ENCODE measurements around the gene TMEM150A. TPM values are rescaled to one million over a fixed set of nuclear protein-coding genes. Genes with fewer than 3 reads are reported as not detected.

Gene TMEM150A
- total and polyA plus RNA-seq, 2 of the 13 experiments (the other 11 are each of a cell fraction or from before 2014, with no cell fraction given), result 30.1 to 70.4 TPM

DNA sequence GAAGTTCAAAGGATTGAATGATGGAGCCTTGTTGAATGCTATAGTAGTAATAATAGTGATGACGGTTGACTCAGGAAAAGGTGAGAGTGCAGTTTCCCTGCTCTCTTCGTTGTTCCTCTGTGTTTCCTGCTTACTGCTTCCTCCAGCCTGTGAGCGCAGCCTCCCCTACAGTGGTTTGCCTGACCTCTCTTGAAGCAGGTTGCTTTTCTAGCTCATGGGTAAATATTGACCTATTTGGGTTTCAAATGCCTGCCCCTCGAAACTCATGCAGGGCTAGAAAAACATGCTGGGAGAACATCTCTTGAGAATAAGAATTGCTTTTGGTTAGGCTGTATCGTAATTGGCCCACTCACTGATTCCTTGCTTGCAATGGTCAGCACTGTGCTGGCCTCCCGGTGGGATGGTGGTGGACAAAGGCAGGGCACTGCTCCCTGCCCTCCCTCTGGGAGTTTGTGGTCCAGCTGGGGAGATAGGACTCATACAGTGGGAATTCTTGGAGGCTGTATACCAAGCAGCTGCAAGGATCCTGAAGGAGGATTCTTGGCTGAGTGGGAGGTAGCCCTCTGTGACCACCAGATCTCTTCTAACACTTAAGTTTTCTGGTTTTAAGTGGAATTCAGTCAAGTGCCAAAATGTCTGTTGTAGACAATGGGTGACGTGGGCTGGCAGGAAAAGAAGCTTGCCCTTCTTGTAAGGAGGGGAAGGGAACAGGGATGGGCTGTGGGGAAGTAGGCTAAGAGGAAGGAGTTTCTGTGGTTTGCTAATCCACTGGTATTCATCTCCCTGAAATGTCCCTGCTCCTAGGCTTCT is 12.3 kb downstream of the TMEM150A start (continued):
- TF ChIP-seq, protein P1, sequence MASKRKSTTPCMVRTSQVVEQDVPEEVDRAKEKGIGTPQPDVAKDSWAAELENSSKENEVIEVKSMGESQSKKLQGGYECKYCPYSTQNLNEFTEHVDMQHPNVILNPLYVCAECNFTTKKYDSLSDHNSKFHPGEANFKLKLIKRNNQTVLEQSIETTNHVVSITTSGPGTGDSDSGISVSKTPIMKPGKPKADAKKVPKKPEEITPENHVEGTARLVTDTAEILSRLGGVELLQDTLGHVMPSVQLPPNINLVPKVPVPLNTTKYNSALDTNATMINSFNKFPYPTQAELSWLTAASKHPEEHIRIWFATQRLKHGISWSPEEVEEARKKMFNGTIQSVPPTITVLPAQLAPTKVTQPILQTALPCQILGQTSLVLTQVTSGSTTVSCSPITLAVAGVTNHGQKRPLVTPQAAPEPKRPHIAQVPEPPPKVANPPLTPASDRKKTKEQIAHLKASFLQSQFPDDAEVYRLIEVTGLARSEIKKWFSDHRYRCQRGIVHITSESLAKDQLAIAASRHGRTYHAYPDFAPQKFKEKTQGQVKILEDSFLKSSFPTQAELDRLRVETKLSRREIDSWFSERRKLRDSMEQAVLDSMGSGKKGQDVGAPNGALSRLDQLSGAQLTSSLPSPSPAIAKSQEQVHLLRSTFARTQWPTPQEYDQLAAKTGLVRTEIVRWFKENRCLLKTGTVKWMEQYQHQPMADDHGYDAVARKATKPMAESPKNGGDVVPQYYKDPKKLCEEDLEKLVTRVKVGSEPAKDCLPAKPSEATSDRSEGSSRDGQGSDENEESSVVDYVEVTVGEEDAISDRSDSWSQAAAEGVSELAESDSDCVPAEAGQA (IDR thresholded peaks at IDR 0.05; ENCODE audit: low read depth), result 0 out of 2 replicates have a peak, but pooled peaks have one; percentile 11
- TF ChIP-seq, protein P1 (CRISPR knock-in tag; IDR thresholded peaks at IDR 0.05; ENCODE audit: borderline replicate concordance), result no peak
- TF ChIP-seq HDAC2 (CRISPR knock-in tag; IDR thresholded peaks at IDR 0.05) (peak; percentile 84), SRSF4 (IDR thresholded peaks at IDR 0.05; ENCODE audit: low read depth, low read length, poor library complexity, severe bottlenecking) (no peak), CBX1 (IDR thresholded peaks at IDR 0.05; ENCODE audit: low read depth) (no peak)
- TF ChIP-seq, protein P2, sequence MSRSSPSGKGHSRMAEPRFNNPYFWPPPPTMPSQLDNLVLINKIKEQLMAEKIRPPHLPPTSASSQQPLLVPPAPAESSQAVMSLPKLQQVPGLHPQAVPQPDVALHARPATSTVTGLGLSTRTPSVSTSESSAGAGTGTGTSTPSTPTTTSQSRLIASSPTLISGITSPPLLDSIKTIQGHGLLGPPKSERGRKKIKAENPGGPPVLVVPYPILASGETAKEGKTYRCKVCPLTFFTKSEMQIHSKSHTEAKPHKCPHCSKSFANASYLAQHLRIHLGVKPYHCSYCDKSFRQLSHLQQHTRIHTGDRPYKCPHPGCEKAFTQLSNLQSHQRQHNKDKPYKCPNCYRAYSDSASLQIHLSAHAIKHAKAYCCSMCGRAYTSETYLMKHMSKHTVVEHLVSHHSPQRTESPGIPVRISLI (CRISPR knock-in tag; IDR thresholded peaks at IDR 0.05; ENCODE audit: borderline replicate concordance), result no peak
- TF ChIP-seq, protein P3, sequence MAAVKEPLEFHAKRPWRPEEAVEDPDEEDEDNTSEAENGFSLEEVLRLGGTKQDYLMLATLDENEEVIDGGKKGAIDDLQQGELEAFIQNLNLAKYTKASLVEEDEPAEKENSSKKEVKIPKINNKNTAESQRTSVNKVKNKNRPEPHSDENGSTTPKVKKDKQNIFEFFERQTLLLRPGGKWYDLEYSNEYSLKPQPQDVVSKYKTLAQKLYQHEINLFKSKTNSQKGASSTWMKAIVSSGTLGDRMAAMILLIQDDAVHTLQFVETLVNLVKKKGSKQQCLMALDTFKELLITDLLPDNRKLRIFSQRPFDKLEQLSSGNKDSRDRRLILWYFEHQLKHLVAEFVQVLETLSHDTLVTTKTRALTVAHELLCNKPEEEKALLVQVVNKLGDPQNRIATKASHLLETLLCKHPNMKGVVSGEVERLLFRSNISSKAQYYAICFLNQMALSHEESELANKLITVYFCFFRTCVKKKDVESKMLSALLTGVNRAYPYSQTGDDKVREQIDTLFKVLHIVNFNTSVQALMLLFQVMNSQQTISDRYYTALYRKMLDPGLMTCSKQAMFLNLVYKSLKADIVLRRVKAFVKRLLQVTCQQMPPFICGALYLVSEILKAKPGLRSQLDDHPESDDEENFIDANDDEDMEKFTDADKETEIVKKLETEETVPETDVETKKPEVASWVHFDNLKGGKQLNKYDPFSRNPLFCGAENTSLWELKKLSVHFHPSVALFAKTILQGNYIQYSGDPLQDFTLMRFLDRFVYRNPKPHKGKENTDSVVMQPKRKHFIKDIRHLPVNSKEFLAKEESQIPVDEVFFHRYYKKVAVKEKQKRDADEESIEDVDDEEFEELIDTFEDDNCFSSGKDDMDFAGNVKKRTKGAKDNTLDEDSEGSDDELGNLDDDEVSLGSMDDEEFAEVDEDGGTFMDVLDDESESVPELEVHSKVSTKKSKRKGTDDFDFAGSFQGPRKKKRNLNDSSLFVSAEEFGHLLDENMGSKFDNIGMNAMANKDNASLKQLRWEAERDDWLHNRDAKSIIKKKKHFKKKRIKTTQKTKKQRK (IDR thresholded peaks at IDR 0.05; ENCODE audit: low read length), result no peak
- TF ChIP-seq, protein P4, sequence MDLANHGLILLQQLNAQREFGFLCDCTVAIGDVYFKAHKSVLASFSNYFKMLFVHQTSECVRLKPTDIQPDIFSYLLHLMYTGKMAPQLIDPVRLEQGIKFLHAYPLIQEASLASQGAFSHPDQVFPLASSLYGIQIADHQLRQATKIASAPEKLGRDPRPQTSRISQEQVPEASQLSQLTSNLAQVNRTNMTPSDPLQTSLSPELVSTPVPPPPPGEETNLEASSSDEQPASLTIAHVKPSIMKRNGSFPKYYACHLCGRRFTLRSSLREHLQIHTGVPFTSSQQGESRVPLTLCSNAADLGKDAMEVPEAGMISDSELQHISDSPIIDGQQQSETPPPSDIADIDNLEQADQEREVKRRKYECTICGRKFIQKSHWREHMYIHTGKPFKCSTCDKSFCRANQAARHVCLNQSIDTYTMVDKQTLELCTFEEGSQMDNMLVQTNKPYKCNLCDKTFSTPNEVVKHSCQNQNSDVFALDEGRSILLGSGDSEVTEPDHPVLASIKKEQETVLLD (CRISPR knock-in tag; IDR thresholded peaks at IDR 0.05; ENCODE audit: low read depth), result no peak
- TF ChIP-seq, protein P5, sequence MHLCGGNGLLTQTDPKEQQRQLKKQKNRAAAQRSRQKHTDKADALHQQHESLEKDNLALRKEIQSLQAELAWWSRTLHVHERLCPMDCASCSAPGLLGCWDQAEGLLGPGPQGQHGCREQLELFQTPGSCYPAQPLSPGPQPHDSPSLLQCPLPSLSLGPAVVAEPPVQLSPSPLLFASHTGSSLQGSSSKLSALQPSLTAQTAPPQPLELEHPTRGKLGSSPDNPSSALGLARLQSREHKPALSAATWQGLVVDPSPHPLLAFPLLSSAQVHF (CRISPR knock-in tag; IDR thresholded peaks at IDR 0.05), result no peak
- TF ChIP-seq, protein P6, sequence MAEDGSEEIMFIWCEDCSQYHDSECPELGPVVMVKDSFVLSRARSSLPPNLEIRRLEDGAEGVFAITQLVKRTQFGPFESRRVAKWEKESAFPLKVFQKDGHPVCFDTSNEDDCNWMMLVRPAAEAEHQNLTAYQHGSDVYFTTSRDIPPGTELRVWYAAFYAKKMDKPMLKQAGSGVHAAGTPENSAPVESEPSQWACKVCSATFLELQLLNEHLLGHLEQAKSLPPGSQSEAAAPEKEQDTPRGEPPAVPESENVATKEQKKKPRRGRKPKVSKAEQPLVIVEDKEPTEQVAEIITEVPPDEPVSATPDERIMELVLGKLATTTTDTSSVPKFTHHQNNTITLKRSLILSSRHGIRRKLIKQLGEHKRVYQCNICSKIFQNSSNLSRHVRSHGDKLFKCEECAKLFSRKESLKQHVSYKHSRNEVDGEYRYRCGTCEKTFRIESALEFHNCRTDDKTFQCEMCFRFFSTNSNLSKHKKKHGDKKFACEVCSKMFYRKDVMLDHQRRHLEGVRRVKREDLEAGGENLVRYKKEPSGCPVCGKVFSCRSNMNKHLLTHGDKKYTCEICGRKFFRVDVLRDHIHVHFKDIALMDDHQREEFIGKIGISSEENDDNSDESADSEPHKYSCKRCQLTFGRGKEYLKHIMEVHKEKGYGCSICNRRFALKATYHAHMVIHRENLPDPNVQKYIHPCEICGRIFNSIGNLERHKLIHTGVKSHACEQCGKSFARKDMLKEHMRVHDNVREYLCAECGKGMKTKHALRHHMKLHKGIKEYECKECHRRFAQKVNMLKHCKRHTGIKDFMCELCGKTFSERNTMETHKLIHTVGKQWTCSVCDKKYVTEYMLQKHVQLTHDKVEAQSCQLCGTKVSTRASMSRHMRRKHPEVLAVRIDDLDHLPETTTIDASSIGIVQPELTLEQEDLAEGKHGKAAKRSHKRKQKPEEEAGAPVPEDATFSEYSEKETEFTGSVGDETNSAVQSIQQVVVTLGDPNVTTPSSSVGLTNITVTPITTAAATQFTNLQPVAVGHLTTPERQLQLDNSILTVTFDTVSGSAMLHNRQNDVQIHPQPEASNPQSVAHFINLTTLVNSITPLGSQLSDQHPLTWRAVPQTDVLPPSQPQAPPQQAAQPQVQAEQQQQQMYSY (CRISPR knock-in tag; IDR thresholded peaks at IDR 0.05), result no peak
